ENCODE measurements around the gene FCHSD2. TPM values are rescaled to one million over a fixed set of nuclear protein-coding genes. Genes with fewer than 3 reads are reported as not detected.

Gene FCHSD2
- total RNA-seq, 1 donor from 2014 or later: 59.0 TPM

GRCh38 chr11:72815110-72815618 is 327.0 kb downstream of the FCHSD2 start:
- intact Hi-C loops (cut with DNase I): no loop called here
- ATAC-seq (no peak), DNase-seq (no peak)
- H3K27ac ChIP-seq: peak overlapping the region; percentile 99
- no peaks in the 10 kb centered on the region for H3K27me3 ChIP-seq (ENCODE audit: low read depth)
- H3K4me1 ChIP-seq: peaks cover 53% of the 10 kb centered on the region
- TF ChIP-seq CTCF (IDR thresholded peaks at IDR 0.05): no peak
- peaks cover 28% of the 10 kb centered on the region for H3K36me3 ChIP-seq
- peak overlapping the region; percentile 79 for H3K4me3 ChIP-seq
- H3K9me3 ChIP-seq: no peaks in the 10 kb centered on the region

- Histone ChIP-seq H3K27ac (peak within 1 kb of the TSS; percentile 99), H3K27me3 (ENCODE audit: low read depth) (no peaks in the 10 kb centered on the region), H3K4me3 (peak within 1 kb of the TSS; percentile 79), H3K9me3 (no peaks in the 10 kb centered on the region), H3K4me1 (peaks cover 57% of the 10 kb centered on the region), H3K36me3 (peaks cover 24% of the 10 kb centered on the region)
- peak; percentile 95 to 96 for ATAC-seq
- intact Hi-C loops (cut with DNase I): no loop called here
- peak; percentile 91 for DNase-seq
- TF ChIP-seq CTCF (IDR thresholded peaks at IDR 0.05): peak; percentile 39
Measured at GRCh38 chr11:72814286-72815109, 327.6 kb downstream of the FCHSD2 start, which contains the start of gene ATG16L2. TSS of gene ATG16L2 (plus strand) at chr11:72814411. CDS start at chr11:72814446, 35 bp downstream.

GRCh38 chr11:72813740-72814285 is 328.3 kb downstream of the FCHSD2 start:
- Histone ChIP-seq H3K36me3 (peaks cover 19% of the 10 kb centered on the region), H3K27ac (peak overlapping the region; percentile 99), H3K9me3 (no peaks in the 10 kb centered on the region), H3K4me3 (peak overlapping the region; percentile 79), H3K27me3 (ENCODE audit: low read depth) (no peaks in the 10 kb centered on the region), H3K4me1 (peaks cover 63% of the 10 kb centered on the region)
- DNase-seq (peak; percentile 93), ATAC-seq (peak; percentile 89 to 92)
- TF ChIP-seq CTCF (IDR thresholded peaks at IDR 0.05): no peak
- intact Hi-C loops (cut with DNase I): no loop called here

GRCh38 chr11:72812967-72813739 is 329.0 kb downstream of the FCHSD2 start:
- intact Hi-C loops (cut with DNase I): no loop called here
- ATAC-seq: peak; percentile 34 to 43

More at GRCh38 chr11:72812967-72813739, 329.0 kb downstream of the FCHSD2 start:
- peak; percentile 76 for DNase-seq
- Histone ChIP-seq H3K36me3 (peaks cover 13% of the 10 kb centered on the region), H3K27me3 (ENCODE audit: low read depth) (no peaks in the 10 kb centered on the region), H3K4me1 (peaks cover 70% of the 10 kb centered on the region), H3K9me3 (no peaks in the 10 kb centered on the region), H3K4me3 (peak overlapping the region; percentile 79), H3K27ac (peak overlapping the region; percentile 99)
- peak; percentile 59 for TF ChIP-seq CTCF (IDR thresholded peaks at IDR 0.05)
